K562 (cell line): ENCODE results near the gene RALGAPA2. TPM values are rescaled to one million over a fixed set of nuclear protein-coding genes. Genes with fewer than 3 reads are reported as not detected.
A peak's percentile ranks its signal among the peaks of the same experiment; 100 is the strongest.

Experiments used
- ATAC-seq: fragments of 200-7000 bp; cut with Tn5 transposase; 3 replicates; pipeline ENCODE4 v1.9.1; 2020; ENCODE audit warnings: moderate library complexity
- BruUV-seq: library from RNA; stranded (reverse); fragments of 400-500 nt; replicated peaks from 2 replicates; lab custom pipeline; 2021; lab: Mats Ljungman, UMichigan
- CTCF ChIA-PET: fragments of 300-600 bp; formaldehyde crosslinking; extraction: SDS; loops from one replicate; lab custom pipeline; 2021; ENCODE audit warnings: low intra/inter-chr PET ratio; lab: Yijun Ruan, JAX
- POLR2A ChIA-PET: fragments of 300-600, 350-650 bp; sonication (Branson Sonifier 250); formaldehyde crosslinking; extraction: SDS; loops from one replicate; lab custom pipeline; 2021; ENCODE audit warnings: antibody characterized with exemption, inconsistent platforms; lab: Yijun Ruan, JAX
- DNase-seq, 4 experiments: peaks; one replicate each; pipeline versions ENCODE4 v3.0.0 to v3.0.0-alpha.2; 2011 to 2018; ENCODE audit warnings: low spot score in 3 of 4, mixed read lengths in 3 of 4; ENCODE audit errors: extremely low read depth in 1 of 4
- FAIRE-seq: peaks from 2 replicates; lab custom pipeline; 2011; peaks lifted over from hg19 to GRCh38; lab: Jason Lieb, UNC
- H2AFZ ChIP-seq: 2 replicates; pipeline ENCODE4 v1.6.0; 2011; ENCODE audit warnings: low read depth, low read length, control low read depth, inconsistent platforms
- H3K27ac ChIP-seq: fragments of 200-600 bp; 3 replicates; pipeline ENCODE4 v1.8.0; 2011; ENCODE audit warnings: low read depth, mild to moderate bottlenecking, control low read depth, inconsistent platforms, low read length, moderate library complexity, mixed read lengths; ENCODE audit errors: extremely low read depth
- H3K27me3 ChIP-seq, 2 experiments: fragments of 300-600 bp in 1 of 2; 2 replicates in 1 of 2; 3 replicates in 1 of 2; pipeline versions ENCODE4 v1.6.0 to v1.8.0; 2011; ENCODE audit warnings: inconsistent platforms in 2 of 2, low read length in 2 of 2, mild to moderate bottlenecking in 1 of 2, mixed read lengths in 1 of 2, moderate library complexity in 1 of 2; ENCODE audit not compliant: control insufficient read depth in 2 of 2, insufficient read depth in 2 of 2
- H3K36me3 ChIP-seq: fragments of 300-600 bp; 3 replicates; pipeline ENCODE4 v1.8.0; 2011; ENCODE audit warnings: mild to moderate bottlenecking, low read length, inconsistent platforms; ENCODE audit not compliant: control insufficient read depth, insufficient read depth
- H3K4me1 ChIP-seq, 2 experiments: fragments of 200-600 bp in 1 of 2; replicated peaks in 1 of 2; 2 replicates in 1 of 2; 3 replicates in 1 of 2; pipeline versions ENCODE4 v1.5.1 to v1.8.0; 2011; ENCODE audit warnings: inconsistent platforms in 2 of 2, low read length in 2 of 2, mild to moderate bottlenecking in 1 of 2, mixed read lengths in 1 of 2, moderate library complexity in 1 of 2; ENCODE audit not compliant: control insufficient read depth in 2 of 2, insufficient read depth in 2 of 2
- H3K4me2 ChIP-seq: 2 replicates; pipeline ENCODE4 v1.6.1; 2011; ENCODE audit warnings: low read length, control low read depth, inconsistent platforms, mixed read lengths; ENCODE audit not compliant: insufficient read depth
- H3K4me3 ChIP-seq: fragments of 200-600 bp; sonication (generic), shearing (Covaris generic); 2 replicates; pipeline ENCODE4 v1.5.1; 2016; ENCODE audit warnings: control low read depth, inconsistent platforms
- H3K79me2 ChIP-seq: fragments of 200-600 bp; 3 replicates; pipeline ENCODE4 v1.8.0; 2011; ENCODE audit warnings: low read length, inconsistent platforms; ENCODE audit not compliant: control insufficient read depth, insufficient read depth
- H3K9ac ChIP-seq, 2 experiments: 2 replicates each; pipeline versions ENCODE4 v1.6.0 to v1.6.1; 2011; ENCODE audit warnings: low read depth in 2 of 2, low read length in 2 of 2, control low read depth in 1 of 2, inconsistent platforms in 1 of 2, mild to moderate bottlenecking in 1 of 2, mixed read lengths in 1 of 2; ENCODE audit not compliant: insufficient read depth in 1 of 2
- H3K9me1 ChIP-seq: one replicate; pipeline ENCODE4 v1.6.0; 2011; ENCODE audit warnings: inconsistent platforms, mild to moderate bottlenecking, low read length, moderate library complexity; ENCODE audit not compliant: control insufficient read depth, insufficient read depth
- H3K9me3 ChIP-seq: replicated peaks from 2 replicates; pipeline ENCODE4 v1.5.1; 2011; ENCODE audit warnings: low read depth, low read length, inconsistent platforms; ENCODE audit not compliant: control insufficient read depth, insufficient read depth
- H4K20me1 ChIP-seq: replicated peaks from 2 replicates; pipeline ENCODE4 v1.6.1; 2011; ENCODE audit warnings: low read length, inconsistent platforms, mixed read lengths; ENCODE audit not compliant: control insufficient read depth, insufficient read depth
- TFE3 ChIP-seq: fragments of 450-650 bp; formaldehyde crosslinking; IDR thresholded peaks from 2 replicates; pipeline ENCODE4 v1.4.0; 2020; ENCODE audit warnings: mild to moderate bottlenecking, mixed read lengths
- WGBS: fragments of 100-300 bp; shearing (Covaris generic); methylation state at CpG from one replicate; pipeline ENCODE4 v1.1.6; 2016; ENCODE audit warnings: low coverage, mixed read lengths; ENCODE audit not compliant: insufficient coverage; ENCODE audit errors: missing lambda C conversion rate; 5-methylcytosine and 5-hydroxymethylcytosine counted together
- in situ Hi-C: fragments of 300-500 bp; cut with MboI; formaldehyde crosslinking; loops from 4 replicates; pipeline ENCODE4 v1.15.0; 2018; ENCODE audit warnings: inconsistent platforms, mixed read lengths
- intact Hi-C: fragments of 100-400 bp; cut with micrococcal nuclease; formaldehyde crosslinking; loops from 2 replicates; pipeline ENCODE4 v1.14.2; 2022
- polyA plus RNA-seq, 8 experiments: library from polyadenylated mRNA; depleted of rRNA in 4 of 8; stranded (reverse) in 5 of 8; unstranded in 3 of 8; fragments of >200 nt; fragmentation: Nextera tagmentation in 2 of 8; fragmentation: Illumina TruSeq in 1 of 8; extraction: Ambion mirVana in 2 of 8; extraction: Trizol in 1 of 8; gene quantifications; 2 replicates each; pipeline versions ENCODE4 v1.2.1 to v1.2.3, GENCODE V29; 2011 to 2014; ENCODE audit warnings: inconsistent platforms in 1 of 8, missing spikeins in 1 of 8
- total RNA-seq, 7 experiments: library from RNA; depleted of rRNA in 6 of 7; stranded (reverse); fragments of >200 nt in 6 of 7; fragmentation: Illumina TruSeq in 2 of 7; extraction: Trizol in 2 of 7; gene quantifications; 2 replicates each; pipeline versions ENCODE4 v1.2.1 to v1.2.3, GENCODE V29; 2011 to 2021; ENCODE audit warnings: low replicate concordance in 1 of 7
- TF ChIP-seq, protein P1 (sequence below): fragments of 450-650 bp; IDR thresholded peaks from 2 replicates; pipeline ENCODE4 v1.6.1; 2018; ENCODE audit not compliant: partially characterized antibody

RALGAPA2 gene
- total and polyA plus RNA-seq, 9 of the 15 experiments (the other 6 are each of a cell fraction or from before 2014, with no cell fraction given) = 0.35 to 2.7 (median 1.4) TPM

DNA sequence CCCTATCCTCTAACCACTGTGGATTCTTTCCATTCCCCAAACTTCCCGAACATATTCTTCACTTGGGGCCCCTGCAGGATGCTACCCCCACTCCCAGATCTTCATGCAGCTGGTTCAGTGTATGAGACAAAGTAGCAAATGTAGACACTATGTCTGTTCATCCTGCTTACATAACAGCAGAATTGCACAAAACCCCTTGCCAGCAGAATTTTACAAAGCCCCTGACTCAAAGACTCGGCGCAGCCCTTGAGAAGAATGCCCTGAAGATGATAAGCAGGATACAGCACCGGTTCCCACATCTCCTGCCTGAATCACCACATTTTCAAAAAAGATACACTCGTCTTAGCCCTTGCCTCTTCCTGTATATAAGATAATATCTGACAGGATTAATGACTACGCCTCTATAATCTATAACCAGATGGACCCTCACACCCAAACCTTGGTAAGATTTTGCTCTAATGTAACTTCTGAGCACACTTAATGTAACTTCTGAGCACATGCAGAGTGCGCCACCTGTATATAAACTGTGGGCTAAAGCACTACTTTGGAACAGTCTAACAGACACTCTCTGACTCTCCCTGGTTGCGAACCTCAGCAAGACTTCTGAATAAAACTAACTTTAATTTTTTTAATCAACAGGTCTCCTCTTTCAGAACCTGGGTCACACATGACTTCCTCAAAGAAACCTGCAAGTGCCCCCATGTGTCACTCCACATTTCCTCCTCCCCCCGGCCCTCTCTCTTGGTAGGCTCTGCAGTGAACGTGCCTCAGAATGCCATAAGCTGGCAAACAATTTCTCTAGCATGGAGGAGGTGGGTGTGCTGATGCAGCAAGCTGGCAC lies 28.7 kb downstream of the RALGAPA2 start:
- no peaks in the 10 kb centered on the region for H3K9me3 ChIP-seq
- no peak overlapping the region for H2AFZ ChIP-seq
- no peaks in the 10 kb centered on the region for H4K20me1 ChIP-seq
- BruUV-seq = no TSS peak
- ATAC-seq (no peak), FAIRE-seq (no peak), DNase-seq (no peak)
- ChIA-PET CTCF (no interaction called here), POLR2A (interaction anchor here (0.7 kb wide), 1 partner anchor 930 kb away, joined by 3 read pairs; no protein-coding TSS in a partner anchor)
- intact Hi-C loops (no loop called here), in situ Hi-C loops (no loop called here)
- no peaks in the 10 kb centered on the region for H3K79me2 ChIP-seq
- H3K9me1 ChIP-seq = no peaks in the 10 kb centered on the region
- H3K9ac ChIP-seq = no peak overlapping the region
- H3K36me3 ChIP-seq = no peaks in the 10 kb centered on the region
- no peak overlapping the region for H3K27ac ChIP-seq
- H3K4me3 ChIP-seq = no peak overlapping the region
- H3K27me3 ChIP-seq = no peaks in the 10 kb centered on the region
- 4% methylated on average over 8 of the region's 10 CpGs for WGBS
- no peak overlapping the region for H3K4me2 ChIP-seq
- TF ChIP-seq, protein P1, sequence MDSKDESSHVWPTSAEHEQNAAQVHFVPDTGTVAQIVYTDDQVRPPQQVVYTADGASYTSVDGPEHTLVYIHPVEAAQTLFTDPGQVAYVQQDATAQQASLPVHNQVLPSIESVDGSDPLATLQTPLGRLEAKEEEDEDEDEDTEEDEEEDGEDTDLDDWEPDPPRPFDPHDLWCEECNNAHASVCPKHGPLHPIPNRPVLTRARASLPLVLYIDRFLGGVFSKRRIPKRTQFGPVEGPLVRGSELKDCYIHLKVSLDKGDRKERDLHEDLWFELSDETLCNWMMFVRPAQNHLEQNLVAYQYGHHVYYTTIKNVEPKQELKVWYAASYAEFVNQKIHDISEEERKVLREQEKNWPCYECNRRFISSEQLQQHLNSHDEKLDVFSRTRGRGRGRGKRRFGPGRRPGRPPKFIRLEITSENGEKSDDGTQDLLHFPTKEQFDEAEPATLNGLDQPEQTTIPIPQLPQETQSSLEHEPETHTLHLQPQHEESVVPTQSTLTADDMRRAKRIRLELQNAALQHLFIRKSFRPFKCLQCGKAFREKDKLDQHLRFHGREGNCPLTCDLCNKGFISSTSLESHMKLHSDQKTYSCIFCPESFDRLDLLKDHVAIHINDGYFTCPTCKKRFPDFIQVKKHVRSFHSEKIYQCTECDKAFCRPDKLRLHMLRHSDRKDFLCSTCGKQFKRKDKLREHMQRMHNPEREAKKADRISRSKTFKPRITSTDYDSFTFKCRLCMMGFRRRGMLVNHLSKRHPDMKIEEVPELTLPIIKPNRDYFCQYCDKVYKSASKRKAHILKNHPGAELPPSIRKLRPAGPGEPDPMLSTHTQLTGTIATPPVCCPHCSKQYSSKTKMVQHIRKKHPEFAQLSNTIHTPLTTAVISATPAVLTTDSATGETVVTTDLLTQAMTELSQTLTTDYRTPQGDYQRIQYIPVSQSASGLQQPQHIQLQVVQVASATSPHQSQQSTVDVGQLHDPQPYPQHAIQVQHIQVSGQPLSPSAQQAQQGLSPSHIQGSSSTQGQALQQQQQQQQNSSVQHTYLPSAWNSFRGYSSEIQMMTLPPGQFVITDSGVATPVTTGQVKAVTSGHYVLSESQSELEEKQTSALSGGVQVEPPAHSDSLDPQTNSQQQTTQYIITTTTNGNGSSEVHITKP = peak; percentile 59
- no peak for TF ChIP-seq TFE3 (CRISPR knock-in tag)
- no peaks in the 10 kb centered on the region; a peak in 1 of 5 replicates for H3K4me1 ChIP-seq
